DMS79 (cell line): ENCODE measurements around the gene TRIM3.
"Not testable (repeated sequence)": the region's sequence is repeated elsewhere in the genome, so short reads cannot be mapped to it uniquely, and the experiment has no call there.

ENCODE experiments used
- DNase-seq: peaks from one replicate; lab custom pipeline; 2025; lab: John Stamatoyannopoulos, UW

TRIM3 gene

DNA sequence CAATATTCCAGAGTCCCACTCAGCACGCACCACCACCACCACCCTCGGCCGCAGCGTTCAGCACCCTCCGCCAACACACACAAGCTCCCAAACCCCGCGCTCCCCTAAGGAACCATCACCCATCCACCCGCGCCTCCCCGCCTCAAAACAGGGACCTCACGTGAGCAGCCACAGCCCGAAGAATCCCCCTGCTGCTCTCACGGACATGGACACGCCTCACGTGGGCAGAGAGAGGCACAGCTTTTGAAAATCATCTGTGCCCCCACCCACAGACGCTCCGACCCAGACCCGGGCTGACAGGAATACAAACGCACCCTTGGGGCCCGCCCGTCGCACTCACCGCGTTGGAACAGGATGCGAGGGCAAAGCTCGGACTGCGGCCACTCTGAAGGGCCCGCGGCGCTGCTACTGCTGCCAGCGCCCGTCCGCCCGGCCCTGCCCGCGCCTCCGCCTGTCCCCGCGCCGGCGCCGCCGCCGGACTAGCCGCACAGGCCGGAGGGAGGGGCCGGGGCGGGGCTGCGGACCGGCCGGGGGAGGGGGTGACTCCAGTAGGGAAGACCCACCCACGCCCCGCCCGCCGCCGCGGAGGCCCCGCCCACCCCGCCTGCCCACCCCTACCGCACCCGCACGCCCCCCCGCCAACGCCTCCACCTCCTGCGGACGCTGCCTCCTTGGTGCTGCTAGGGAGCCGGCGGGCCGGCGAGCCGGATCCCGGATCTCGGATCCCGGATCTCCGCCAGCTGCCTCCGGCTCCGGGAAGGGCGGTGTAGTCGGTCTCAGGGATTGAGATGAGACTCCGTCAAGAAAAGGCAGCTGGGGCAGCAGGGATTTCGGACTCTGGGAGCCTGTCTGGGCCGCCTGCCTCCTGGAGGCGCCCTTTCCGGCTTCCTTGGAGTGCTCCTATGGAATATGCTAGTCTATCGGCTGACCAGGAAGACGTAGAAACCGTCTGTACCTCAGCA lies at the start of gene TRIM3:
TRIM3 (minus strand) TSS at position 491 of the 962 bp plus-strand sequence. CDS start 8,246 bp downstream, outside the sequence.
- DNase-seq = peak; percentile 71

DNA sequence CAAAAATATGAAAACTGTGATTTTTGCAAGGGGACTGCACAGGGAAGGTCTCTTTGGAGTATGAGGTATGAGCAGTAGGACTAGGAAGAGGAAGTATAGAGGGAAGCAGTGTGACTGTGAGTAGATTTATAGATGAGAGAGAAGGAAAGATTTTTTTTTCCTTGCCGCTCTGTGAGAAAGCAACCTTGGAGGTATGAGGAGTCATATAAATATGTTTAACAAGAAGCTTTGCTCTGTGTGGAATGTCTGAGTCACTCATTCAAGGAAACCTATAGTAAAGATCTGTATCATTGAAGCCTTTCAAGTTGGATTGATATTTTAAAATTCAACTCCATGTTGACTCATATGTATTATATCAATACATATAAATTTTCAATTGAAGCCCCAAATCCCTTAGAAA lies 49.5 kb upstream of the TRIM3 start:
- no peak for DNase-seq

DNA sequence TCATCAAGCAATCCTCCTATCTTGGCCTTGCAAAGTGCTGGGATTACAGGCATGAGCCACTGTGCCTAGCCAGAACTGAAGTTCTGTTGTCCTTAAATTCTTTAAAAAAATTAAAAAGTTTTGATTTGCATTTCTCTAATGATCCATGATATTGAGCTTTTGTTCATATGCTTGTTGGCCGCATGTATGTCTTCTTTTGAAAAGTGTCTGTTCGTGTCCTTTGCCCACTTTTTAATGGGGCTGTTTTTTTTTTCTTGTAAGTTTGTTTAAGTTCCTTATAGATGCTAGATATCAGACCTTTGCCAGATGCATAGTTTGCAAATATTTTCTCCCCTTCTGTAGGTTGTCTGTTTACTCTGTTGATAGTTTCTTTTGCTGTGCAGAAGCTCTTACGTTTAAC lies 48.2 kb upstream of the TRIM3 start:
- not testable (repeated sequence) for DNase-seq

DNA sequence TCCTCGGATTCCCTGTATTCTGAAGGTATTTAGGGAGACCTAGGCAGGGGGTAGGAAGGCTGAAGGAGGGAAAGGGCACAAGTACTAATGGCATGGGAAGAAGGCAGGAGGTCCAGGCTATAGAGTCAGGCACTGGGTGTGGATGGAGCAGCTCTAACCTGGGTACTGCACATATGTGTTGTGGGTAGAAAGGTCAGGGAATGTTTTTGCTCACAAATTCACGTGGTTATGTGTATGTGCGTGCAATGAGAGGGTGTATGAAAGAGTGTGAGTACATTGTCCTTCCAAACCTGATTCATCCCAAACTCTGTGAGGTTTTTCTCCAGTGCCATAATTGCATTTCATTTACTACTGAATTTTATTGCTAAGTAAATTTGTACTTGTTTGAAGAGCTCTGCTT lies 46.5 kb upstream of the TRIM3 start:
- DNase-seq = no peak

DNA sequence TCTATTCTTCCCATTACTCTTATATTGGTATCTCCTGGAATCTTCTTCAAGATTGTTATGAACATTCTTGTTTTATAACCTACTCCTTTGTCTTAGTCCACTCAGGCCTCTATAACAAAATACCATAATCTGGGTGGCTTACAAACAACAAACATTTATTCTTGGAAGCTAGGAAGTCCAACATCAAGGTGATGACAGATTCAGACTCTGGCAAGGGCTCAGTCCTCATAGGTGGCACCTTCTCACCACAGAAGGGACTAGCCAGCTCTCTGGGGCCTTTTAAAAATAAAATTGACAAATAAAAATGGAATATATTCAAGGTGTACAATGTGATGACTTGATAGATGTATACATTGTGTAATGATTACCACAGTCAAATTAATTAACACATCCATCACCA lies 43.1 kb upstream of the TRIM3 start:
- no peak for DNase-seq

DNA sequence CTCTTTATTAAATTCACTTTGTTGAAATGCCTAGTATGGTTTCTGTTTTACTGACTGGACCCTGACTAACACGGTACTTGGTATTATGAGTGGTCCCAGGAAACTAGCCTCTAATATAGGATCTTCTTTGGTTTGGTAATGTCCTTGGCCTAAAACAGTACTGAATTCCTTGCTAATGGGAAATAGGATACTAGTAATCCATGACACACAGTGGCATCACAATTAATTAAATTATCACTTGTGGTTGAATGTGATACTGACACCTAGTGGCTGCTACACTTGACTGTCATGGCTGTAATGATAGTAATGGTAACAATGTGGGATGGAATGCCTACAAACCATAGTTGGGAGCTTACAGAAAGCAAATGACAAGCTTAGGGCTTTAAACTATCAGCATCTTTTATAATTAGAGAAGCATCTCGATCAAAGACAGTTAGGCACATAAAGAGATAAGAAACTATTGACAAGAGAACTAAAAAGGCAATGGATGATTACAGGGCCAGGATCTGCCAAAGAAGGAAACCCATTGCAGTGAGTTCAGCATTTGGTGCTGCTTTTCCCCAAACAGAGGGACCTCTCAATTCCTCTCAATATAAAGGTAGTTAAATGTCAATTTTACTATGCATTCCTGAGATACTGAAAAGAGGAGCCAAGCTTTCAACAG lies 32.0 kb upstream of the TRIM3 start:
- DNase-seq = no peak

DNA sequence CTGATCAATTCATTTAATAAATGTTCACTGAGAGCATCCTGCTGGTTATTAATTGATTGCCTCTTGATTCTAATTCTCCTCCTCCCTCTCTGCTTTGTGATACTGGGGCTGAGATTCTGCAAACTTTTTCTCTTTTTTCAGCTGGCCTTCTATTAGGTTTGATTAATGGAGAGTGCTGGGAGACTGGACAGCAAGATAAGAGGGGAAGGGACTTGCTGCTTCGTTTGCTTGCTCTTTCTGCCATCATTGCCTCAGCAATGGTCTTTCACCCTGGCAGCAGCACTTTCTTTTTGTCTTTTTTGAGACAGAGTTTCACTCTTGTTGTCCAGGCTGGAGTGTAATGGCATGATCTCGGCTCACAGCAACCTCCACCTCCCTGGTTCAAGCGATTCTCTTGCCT lies 30.4 kb upstream of the TRIM3 start:
- DNase-seq = no peak

DNA sequence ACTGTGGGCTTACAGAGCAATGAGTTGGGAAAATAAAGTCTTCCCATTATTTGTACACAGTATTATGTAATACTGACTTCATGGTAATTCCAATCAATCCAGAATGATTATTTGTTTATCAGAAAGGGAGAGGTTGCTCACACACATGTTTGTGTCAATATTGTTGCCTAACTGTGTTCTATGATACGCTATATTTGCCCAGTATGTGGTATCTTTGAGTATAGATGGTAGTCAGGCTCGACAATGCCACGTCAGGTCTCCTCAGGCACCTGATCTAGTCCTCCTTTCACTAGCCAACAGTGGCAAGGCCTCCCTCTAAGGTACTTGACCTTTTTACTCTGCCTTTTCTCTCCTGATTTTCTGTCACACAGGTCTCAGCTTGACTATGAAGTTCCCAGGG lies 28.6 kb upstream of the TRIM3 start:
- DNase-seq = no peak

DNA sequence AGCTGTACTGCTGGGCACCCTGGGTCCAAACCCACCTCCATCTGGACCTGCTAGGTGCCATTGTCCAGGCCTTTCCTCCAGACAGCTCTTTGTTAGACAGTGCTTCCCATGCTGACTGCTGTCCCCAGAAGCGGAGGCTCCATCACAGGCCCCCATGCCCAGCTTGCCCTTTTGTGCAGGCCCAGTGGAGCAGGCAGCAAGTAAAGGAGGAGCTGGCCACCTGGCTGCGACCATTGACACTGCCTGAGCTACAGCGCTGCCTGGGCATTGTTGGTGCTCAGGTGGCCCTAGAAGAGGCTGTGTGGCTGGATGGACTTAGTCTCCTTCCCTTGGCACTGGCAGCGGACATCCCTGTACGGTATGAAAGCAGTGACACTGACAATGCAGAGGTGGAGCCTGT lies 24.8 kb upstream of the TRIM3 start:
- no peak for DNase-seq

DNA sequence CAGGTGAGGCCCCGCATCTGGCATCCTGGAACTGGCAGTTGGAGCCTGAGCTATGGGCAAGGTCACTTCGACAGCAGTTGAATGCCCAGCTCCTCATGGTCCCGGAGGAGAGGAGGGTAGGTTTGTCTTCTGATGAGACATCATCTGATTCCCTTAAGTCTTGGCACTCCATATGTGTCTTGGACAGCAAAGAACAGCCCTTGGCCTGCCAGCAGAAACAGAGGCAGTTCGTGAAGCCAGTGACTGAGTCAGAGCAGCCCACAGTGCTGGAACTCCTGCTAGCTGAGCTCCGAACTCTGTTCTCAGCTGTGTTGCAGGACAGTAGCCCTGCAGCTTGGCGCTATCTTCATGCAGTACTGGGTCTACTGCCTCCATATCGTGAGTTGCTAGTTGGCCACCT lies 24.4 kb upstream of the TRIM3 start:
- no peak for DNase-seq

DNA sequence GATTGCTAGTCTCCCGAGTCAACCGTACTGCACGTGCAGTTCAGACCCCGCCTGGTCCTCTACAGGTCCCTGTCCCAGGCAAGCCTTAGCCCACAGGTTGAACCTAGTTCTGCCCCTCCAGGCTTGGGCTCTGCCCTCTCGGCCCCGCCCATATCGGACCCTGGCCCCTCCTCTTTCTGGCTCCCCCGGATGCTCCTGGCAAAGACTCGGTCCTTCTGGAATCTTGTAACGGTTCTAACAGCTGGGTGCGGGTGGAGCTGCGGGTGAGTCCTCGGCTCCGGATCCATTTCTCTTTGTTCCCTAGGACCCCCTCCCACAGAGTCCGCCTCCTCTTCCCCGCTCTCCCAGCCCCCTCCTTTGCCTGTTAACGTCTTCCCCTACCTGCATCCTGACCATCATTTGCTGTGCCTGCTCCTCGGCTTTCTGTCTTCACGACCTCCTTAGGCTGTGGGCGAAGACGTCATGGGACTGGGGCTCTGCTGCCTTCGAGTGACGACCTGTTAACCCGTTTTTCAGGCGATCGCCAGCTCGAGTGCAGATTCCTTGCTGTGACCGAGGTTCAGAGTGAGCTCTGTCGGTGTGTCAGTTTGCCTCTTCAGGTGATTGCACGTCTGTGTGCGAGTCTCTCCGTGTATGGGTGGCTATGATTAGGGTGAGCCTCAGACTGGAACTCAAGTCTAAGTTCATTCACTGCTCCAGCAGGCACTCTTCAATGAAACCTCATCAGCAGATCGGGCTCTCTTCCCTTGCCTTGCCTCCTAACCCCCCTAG lies 23.5 kb upstream of the TRIM3 start, which contains the start of gene DNHD1:
DNHD1 (plus strand) TSS at position 212 of the 771 bp plus-strand sequence. CDS start 936 bp downstream, outside the sequence.
- DNase-seq = no peak

DNA sequence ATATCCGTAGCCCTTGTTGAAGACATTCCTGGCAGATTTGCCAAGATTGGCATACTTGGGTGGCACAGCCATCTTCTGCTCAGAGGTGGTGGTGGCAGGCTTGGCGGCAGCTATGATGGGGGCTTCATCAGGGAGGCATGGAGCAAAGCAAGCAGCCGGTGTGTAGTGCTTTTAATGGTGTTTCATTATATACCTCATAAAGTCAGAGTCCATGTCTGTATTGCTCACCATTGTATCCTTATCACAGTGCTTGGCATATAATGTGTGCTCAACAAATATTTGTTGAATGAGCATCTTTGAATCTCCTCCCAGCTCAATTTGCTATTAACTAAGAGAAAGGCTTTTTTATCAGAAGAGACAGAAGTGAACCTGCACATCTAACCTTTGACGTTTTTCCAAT lies 15.6 kb upstream of the TRIM3 start:
- DNase-seq = no peak

DNA sequence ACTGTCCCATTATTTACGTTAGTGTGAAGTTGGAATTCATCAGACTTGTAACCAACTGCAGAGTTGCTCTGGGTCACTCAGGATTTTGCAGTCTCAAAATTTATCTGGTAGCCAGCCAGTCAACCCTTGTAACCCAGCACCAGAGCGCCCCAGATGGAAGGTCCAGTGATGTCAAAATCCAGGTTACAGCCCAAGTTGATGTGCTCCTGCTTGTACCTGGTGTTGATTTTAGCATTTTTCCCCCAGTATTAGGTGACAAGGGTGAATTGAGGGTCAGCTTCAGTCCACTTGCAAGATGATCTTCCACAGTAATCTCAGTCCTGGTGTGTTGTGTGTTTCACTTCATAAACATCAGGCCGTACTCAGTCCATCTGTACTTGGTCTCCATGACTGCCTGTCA lies 15.1 kb upstream of the TRIM3 start:
- no peak for DNase-seq

DNA sequence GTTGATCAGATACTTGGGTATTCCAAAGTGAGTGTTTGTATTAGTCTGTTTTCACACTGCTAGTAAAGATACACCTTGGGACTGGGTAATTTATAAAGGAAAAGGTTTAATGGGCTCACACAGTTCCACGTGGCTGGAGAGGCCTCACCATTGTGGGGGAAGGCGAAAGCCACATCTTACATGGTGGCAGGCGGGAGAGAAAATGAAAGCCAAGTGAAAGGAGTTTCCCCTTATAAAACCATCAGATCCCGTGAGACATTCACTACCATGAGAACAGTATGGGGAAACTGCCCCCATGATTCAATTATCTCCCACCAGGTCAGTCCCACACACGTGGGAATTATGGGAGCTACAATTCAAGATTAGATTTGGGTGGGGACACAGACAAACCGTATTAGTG lies 14.6 kb upstream of the TRIM3 start:
- DNase-seq = no peak

DNA sequence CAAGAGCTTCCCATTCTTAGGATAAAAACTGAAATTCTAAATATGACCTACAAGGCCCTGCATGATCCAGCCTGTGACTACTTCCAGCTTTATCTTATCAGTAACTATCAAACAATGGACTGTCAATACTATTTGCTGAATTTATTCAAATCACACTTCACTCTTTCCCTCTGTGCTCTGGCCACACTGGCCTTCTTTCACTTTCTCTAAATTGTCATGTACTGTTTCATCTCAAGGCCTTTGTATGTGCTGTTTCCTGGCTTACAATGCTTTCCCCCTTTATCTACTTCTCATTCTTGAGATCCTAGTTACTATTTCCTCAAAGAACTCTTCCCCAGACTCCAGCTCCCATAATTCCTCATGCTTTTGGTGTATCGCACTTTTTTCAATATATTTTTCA lies 13.2 kb upstream of the TRIM3 start:
- no peak for DNase-seq

DNA sequence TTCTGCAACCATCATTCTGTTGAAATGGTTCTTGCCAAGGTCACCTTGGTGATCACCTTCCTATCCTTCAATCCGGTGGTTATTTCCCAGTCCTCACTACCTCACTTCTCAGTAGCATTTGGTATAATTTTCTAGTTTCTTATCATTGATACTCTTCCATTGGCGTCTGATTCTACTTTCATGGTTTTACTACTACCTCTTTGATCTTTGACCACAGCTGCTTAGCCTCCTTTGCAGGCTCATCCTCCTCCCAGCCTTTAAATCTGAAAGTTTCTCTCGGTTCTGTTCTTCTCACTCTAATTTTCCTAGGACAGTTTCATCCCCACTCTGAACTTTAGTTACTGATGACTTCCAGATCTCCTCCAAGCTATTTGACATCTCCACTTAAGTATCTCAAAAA lies 12.5 kb upstream of the TRIM3 start:
- no peak for DNase-seq

DNA sequence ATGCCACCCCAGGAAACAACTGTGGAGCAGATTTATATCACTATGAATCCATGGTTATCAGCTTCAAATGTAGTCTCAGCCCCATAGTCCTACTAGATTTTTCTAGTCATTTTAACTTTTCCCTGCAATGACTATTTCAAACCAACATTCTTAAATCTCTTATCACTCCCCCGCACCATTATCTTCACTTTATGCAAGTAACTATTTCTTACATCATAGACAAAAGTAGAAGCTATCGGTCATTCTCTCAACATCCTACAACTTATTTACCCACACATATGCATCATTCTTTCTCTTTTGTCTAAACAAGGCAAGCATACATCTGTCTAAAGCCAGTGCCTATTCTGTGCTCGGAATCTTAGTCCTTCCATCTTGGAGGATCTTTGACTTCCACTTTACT lies 11.9 kb upstream of the TRIM3 start:
- DNase-seq = no peak

DNA sequence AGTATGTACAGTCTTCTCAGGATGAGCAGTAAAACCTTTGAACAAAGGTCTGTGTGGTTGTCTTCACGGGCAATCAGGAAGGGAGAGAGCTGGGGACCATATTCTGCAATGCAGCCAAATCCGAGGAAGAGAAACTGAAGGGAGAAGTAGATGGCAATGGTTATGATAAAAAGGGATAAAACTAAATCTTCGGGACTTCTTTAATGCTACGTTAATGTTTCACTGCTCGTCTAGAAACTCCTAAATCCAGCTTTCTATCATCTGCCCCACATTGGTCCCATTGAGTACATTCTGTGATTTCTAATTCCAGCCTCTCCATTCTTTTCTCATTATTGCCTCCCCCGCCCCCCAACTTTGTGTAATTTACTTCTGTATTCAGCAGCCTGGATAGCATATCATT lies 9.3 kb upstream of the TRIM3 start:
- no peak for DNase-seq

DNA sequence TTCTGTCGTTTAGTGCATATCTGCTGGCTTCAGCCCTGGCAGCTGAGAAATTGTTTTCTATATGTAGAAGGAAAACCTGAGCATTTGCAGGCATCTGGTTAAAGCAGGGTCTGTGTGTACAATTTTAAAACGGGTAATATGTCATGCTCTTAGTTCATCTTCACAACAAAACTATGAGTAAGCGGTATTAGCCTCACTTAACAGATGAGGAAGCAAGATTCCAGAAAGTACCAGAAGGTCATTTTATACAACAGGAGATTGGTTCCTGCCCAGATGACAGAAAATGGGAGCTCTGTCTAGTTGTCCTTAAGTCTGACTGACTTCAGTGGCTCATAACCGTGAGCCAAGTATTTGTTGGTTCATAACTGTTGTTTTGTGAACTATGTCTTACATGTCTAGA lies 8.7 kb upstream of the TRIM3 start:
- no peak for DNase-seq

DNA sequence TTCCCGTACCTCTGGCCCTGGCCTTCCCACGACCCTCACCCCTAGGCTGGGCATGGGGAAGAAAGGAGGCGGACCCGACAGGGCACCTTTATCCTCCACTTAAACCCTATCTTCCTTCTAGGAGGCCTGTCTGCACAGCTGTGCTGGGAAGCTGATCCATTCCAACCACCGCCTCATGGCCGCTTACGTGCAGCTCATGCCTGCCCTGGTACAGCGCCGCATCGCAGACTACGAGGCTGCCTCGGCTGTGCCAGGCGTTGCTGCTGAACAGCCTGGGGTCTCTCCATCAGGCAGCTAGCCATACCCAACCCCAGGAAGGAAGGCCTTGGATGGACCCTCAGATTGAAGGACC lies 8.2 kb upstream of the TRIM3 start:
- no peak for DNase-seq

DNA sequence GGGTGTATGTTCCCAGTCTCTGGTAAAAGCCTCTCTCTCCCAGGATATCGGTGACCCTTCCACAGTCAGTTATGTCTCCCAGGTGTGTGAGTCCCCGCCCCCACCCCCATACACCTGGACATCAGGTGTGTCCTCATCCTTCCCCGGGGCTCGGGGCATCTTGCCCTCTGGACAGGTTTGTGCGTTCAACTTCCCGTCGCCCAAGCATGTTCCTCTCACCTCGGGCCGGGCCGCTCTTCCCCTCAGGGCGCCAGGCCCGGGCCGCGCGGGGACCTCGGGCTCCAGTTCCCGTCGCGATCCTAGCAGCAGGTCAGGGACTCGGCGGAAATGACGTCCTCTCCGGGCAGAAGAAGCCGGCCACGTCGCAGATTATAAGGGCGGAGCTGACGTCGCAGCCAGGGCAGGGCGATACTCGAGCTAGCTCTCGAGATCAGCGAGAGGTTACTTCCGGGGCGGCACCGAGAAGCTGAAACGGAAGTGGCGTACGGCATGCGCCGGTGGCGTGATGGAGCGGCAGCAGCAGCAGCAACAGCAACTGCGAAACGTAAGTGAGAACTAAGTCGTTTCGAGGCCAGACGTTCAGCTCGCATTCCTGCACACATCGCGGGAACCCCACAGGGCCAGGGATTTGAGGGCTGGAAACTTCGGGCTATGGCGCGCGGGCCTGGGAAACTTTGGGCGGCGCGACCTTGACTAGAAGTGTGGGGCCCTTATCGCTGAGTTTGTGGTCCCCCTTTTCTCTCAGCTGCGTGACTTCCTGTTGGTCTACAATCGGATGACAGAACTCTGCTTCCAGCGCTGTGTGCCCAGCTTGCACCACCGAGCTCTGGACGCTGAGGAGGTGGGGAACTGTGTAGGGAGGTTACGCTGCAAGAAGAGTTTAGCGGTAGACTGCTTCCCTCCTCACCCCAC lies 7.5 kb upstream of the TRIM3 start, which contains the start of the genes ARFIP2 and TIMM10B:
ARFIP2 (minus strand) TSS at position 320 of the 912 bp plus-strand sequence. CDS start 910 bp downstream, outside the sequence.
TIMM10B (plus strand) TSS at position 490 of the 912 bp plus-strand sequence; CDS start at position 506, 16 bp downstream.
- DNase-seq = peak; percentile 94
